Activated B cell treated with CpG ODN at 0.5 μM for 24 hours (primary cell): Measurements from ENCODE around the gene DBNDD1. TPM values are rescaled to one million over a fixed set of nuclear protein-coding genes. Genes with fewer than 3 reads are reported as not detected.

Experiments
- ATAC-seq: fragments of 200-7000 bp; cut with Tn5 transposase; one replicate; pipeline ENCODE4 v1.10.0; 2021; ENCODE audit warnings: low read depth, mild to moderate bottlenecking, moderate library complexity
- CTCF ChIA-PET: fragments of 350-600 bp; sonication (Branson Sonifier 250); formaldehyde crosslinking; loops from one replicate; lab custom pipeline; 2021; ENCODE audit warnings: antibody characterized with exemption; lab: Charles Lee
- POLR2A ChIA-PET: fragments of 350-600 bp; sonication (Branson Sonifier 250); formaldehyde crosslinking; loops from one replicate; lab custom pipeline; 2021; ENCODE audit warnings: antibody characterized with exemption; lab: Charles Lee
- DNase-seq: peaks from one replicate; pipeline ENCODE4 v3.0.0; 2022
- H3K27ac Mint-ChIP-seq: one replicate; pipeline ENCODE4 v1.8.0; 2020; ENCODE audit warnings: mixed read lengths
- H3K27me3 Mint-ChIP-seq: one replicate; pipeline ENCODE4 v1.8.0; 2021; ENCODE audit warnings: mixed read lengths
- H3K36me3 Mint-ChIP-seq: one replicate; pipeline ENCODE4 v1.8.0; 2021; ENCODE audit warnings: low read depth, mixed read lengths
- H3K4me1 Mint-ChIP-seq: one replicate; pipeline ENCODE4 v1.8.0; 2021; ENCODE audit warnings: mixed read lengths
- H3K4me3 Mint-ChIP-seq: one replicate; pipeline ENCODE4 v1.8.0; 2020; ENCODE audit warnings: mild to moderate bottlenecking, mixed read lengths
- H3K9me3 Mint-ChIP-seq: one replicate; pipeline ENCODE4 v1.8.0; 2020; ENCODE audit warnings: mixed read lengths
- intact Hi-C: fragments of 100-400 bp; cut with micrococcal nuclease; formaldehyde crosslinking; loops from one replicate; pipeline ENCODE4 v1.15.1; 2024
- total RNA-seq: library from RNA; stranded (reverse); gene quantifications from 2 replicates; pipeline ENCODE4 v1.2.3, GENCODE V29; 2022
- TF ChIP-seq, protein P1 (sequence below): fragments of 200-600 bp; IDR thresholded peaks from one replicate; pipeline ENCODE4 v1.8.0; 2022; ENCODE audit warnings: antibody characterized with exemption, mild to moderate bottlenecking

The DBNDD1 gene
- total RNA-seq, 1 donor from 2014 or later, result 0.47 TPM

GRCh38 chr16:90002759-90003158 lies 16.5 kb downstream of the DBNDD1 start:
- no peaks in the 10 kb centered on the region for H3K27me3 Mint-ChIP-seq
- H3K4me1 Mint-ChIP-seq, result peaks cover 15% of the 10 kb centered on the region
- DNase-seq (no peak), ATAC-seq (no peak)
- intact Hi-C loops, result no loop called here
- peaks cover 20% of the 10 kb centered on the region for H3K36me3 Mint-ChIP-seq
- ChIA-PET POLR2A (no interaction called here), CTCF (no interaction called here)
- H3K9me3 Mint-ChIP-seq, result no peaks in the 10 kb centered on the region
- no peak overlapping the region for H3K4me3 Mint-ChIP-seq
- H3K27ac Mint-ChIP-seq, result no peak overlapping the region
- TF ChIP-seq, protein P1, sequence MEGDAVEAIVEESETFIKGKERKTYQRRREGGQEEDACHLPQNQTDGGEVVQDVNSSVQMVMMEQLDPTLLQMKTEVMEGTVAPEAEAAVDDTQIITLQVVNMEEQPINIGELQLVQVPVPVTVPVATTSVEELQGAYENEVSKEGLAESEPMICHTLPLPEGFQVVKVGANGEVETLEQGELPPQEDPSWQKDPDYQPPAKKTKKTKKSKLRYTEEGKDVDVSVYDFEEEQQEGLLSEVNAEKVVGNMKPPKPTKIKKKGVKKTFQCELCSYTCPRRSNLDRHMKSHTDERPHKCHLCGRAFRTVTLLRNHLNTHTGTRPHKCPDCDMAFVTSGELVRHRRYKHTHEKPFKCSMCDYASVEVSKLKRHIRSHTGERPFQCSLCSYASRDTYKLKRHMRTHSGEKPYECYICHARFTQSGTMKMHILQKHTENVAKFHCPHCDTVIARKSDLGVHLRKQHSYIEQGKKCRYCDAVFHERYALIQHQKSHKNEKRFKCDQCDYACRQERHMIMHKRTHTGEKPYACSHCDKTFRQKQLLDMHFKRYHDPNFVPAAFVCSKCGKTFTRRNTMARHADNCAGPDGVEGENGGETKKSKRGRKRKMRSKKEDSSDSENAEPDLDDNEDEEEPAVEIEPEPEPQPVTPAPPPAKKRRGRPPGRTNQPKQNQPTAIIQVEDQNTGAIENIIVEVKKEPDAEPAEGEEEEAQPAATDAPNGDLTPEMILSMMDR, result no peak

DNA sequence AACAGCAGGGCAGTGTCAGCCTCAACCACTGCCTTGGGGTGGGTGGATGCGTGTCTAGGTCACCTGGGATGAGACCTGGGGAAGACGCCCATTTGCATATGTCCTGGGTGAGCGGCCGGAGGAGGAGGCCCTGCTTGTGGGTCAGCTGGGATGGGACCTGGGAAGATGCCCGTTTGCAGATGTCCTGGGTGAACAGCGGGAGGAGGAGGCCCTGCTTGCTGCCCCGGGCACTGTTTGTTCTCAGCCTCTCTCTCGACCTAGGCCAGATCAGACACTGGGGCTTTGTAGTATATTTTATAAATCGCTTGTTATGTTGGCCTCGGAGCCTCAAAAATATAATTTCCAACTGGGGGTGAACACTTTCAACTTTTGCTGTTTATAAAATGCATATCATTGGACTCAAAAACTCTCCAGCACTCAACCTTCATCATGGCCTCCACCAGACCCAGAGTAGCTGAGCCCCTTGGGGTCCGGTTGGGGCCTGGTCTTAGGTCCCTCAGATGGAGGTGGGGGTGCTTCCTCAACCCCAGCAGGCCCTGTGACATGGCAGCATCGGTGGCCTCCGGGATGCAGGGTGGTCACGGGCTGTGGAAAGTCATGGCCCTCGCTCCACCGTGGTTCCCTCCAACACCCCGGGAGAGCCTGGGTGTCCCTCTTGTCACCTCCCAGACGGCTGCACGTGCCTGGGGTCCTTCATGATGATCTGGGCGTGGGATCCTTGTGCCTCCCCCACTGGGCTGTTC lies 17.3 kb downstream of the DBNDD1 start:
- no peak overlapping the region for H3K27ac Mint-ChIP-seq
- ATAC-seq, result no peak
- ChIA-PET POLR2A (interaction anchor here (0.7 kb wide), 1 partner anchor 9 kb away, joined by 3 read pairs; no protein-coding TSS in a partner anchor), CTCF (no interaction called here)
- no peak for DNase-seq
- intact Hi-C loops, result no loop called here
- no peaks in the 10 kb centered on the region for H3K9me3 Mint-ChIP-seq
- no peak overlapping the region for H3K4me3 Mint-ChIP-seq
- TF ChIP-seq, protein P1, result no peak
- peaks cover 20% of the 10 kb centered on the region for H3K36me3 Mint-ChIP-seq
- H3K27me3 Mint-ChIP-seq, result no peaks in the 10 kb centered on the region
- peaks cover 7% of the 10 kb centered on the region for H3K4me1 Mint-ChIP-seq

GRCh38 chr16:90000733-90001427 lies 18.4 kb downstream of the DBNDD1 start:
- Mint-ChIP-seq H3K36me3 (peaks cover 29% of the 10 kb centered on the region), H3K4me1 (peaks cover 5% of the 10 kb centered on the region), H3K27ac (no peak overlapping the region), H3K4me3 (no peak overlapping the region), H3K27me3 (no peaks in the 10 kb centered on the region), H3K9me3 (no peaks in the 10 kb centered on the region)
- CTCF ChIA-PET, result no interaction called here
- TF ChIP-seq, protein P1, result no peak
- DNase-seq (no peak), ATAC-seq (no peak)
- intact Hi-C loops, result no loop called here
- POLR2A ChIA-PET, result no interaction called here

DNA sequence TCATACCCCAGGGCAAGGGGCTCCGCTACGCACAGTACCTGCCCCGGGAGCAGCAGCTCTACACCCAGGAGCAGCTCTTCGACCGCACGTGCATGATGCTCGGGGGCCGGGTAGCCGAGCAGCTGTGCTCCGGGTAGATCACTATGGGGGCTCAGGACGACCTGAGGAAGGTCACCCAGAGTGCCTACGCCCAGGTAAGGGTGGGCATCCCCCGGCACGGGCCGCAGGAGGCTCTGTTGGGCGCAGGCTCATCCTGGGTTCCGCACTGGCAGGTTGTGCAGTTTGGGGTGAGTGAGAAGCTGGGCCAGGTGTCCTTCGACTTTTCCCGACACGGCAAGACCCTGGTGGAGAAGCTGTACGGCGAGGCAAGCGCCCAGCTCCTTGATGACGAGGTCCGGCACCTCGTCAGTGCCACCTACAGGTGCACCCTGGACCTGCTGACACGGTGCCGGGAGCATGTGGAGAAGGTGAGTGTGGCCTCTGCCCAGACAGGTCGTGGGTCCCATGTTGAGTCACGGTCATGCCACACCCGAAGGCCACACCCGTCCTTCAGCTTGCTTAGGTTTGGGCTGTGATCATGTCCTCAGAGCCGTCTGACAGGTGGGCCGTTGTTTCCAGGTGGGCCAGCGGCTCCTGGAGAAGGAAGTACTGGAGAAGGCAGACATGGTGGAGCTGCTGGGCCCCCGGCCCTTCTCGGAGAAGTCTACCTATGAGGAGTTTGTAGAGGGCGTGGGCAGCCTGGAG lies 19.3 kb downstream of the DBNDD1 start:
- no peak for ATAC-seq
- DNase-seq, result no peak

More for the DNA sequence above, 19.3 kb downstream of the DBNDD1 start:
- Mint-ChIP-seq H3K4me3 (no peak overlapping the region), H3K36me3 (peaks cover 34% of the 10 kb centered on the region), H3K9me3 (no peaks in the 10 kb centered on the region), H3K27me3 (no peaks in the 10 kb centered on the region), H3K27ac (no peak overlapping the region), H3K4me1 (peaks cover 3% of the 10 kb centered on the region)
- intact Hi-C loops, result no loop called here
- TF ChIP-seq, protein P1, result no peak
- CTCF ChIA-PET, result no interaction called here
- POLR2A ChIA-PET, result interaction anchor here (1.3 kb wide), 1 partner anchor 13 kb away, joined by 3 read pairs; no protein-coding TSS in a partner anchor
